ENCODE data around the gene PIK3R5. TPM values are rescaled to one million over a fixed set of nuclear protein-coding genes. Genes with fewer than 3 reads are reported as not detected.

The PIK3R5 gene
- total and polyA plus RNA-seq, 2 donors (not counting 1 experiment from before 2014, with no cell fraction given): 63.1 to 70.0 TPM

DNA sequence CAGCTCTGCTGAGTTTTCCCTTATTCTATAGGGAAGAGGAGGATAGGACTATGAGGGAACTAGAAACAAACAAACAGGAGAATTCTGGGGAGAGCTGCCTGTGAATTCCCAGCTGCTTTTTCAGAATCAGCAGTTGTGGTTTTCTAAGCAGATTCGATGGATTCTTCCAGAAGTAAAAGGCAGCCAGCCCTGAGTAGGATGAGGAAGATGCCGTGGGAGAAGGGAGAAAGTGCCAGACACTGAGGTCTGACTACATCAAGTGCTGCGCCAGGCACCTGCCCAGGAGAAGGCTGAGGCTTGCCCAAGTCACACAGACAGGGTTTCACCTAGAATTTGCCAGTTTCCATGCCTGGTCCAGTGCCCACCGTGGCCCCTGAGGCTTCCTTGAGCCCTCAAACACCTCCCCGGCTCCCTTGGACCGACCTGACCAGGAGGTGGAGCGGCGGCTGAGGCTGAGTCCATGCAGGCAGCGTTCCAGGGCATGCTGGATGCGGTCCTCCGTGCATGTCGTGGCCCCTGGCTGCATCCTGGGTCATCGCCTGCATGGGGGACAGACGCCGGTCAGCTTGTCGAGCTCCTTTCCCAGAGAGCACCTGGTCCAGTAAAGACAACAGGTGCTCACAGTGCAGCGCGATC, 54.4 kb downstream of the PIK3R5 start:
- Histone ChIP-seq H3K27me3 (replicated peaks in 1 of 4; ENCODE audit: control extremely low read depth in 1 of 4, control insufficient read depth in 3 of 4, insufficient read depth in 4 of 4, low read length in 3 of 4) (no peaks in the 10 kb centered on the region), H4K20me1 (ENCODE audit: control insufficient read depth, insufficient read depth, low read length, poor library complexity, severe bottlenecking) (peaks cover 46% of the 10 kb centered on the region), H3K4me2 (replicated peaks; ENCODE audit: low read depth, low read length, poor library complexity, severe bottlenecking) (no peak overlapping the region), H2AFZ (ENCODE audit: insufficient read depth, low read depth, low read length, poor library complexity, severe bottlenecking) (no peak overlapping the region), H3K9ac (ENCODE audit: low read length) (no peak overlapping the region), H3K79me2 (ENCODE audit: control insufficient read depth, insufficient read depth, low read length) (peaks cover 28% of the 10 kb centered on the region), H3K9me3 (ENCODE audit: control extremely low read depth in 1 of 3, control insufficient read depth in 2 of 3, insufficient read depth in 1 of 3, low read length in 2 of 3) (no peaks in the 10 kb centered on the region), H3K4me3 (ENCODE audit: control extremely low read depth in 1 of 5, extremely low read depth in 1 of 5, insufficient read depth in 1 of 5, low read depth in 2 of 5, low read length in 4 of 5) (no peak overlapping the region), H3K4me1 (ENCODE audit: control insufficient read depth in 2 of 2, insufficient read depth in 2 of 2, low read length in 2 of 2) (peaks cover 20 to 48% of the 10 kb centered on the region in 2 donors), H3K27ac (ENCODE audit: low read length in 2 of 2) (no peak overlapping the region), H3K36me3 (replicated peaks in 1 of 2; ENCODE audit: control extremely low read depth in 1 of 2, control insufficient read depth in 1 of 2, extremely low read depth in 1 of 2, insufficient read depth in 2 of 2, low read length in 1 of 2) (peaks cover 0 to 44% of the 10 kb centered on the region in 2 experiments)
- TF ChIP-seq EZH2 (IDR thresholded peaks at IDR 0.05; ENCODE audit: borderline replicate concordance, insufficient read depth, low read depth, low read length, poor library complexity, severe bottlenecking): no peak
- TF ChIP-seq, protein P1, sequence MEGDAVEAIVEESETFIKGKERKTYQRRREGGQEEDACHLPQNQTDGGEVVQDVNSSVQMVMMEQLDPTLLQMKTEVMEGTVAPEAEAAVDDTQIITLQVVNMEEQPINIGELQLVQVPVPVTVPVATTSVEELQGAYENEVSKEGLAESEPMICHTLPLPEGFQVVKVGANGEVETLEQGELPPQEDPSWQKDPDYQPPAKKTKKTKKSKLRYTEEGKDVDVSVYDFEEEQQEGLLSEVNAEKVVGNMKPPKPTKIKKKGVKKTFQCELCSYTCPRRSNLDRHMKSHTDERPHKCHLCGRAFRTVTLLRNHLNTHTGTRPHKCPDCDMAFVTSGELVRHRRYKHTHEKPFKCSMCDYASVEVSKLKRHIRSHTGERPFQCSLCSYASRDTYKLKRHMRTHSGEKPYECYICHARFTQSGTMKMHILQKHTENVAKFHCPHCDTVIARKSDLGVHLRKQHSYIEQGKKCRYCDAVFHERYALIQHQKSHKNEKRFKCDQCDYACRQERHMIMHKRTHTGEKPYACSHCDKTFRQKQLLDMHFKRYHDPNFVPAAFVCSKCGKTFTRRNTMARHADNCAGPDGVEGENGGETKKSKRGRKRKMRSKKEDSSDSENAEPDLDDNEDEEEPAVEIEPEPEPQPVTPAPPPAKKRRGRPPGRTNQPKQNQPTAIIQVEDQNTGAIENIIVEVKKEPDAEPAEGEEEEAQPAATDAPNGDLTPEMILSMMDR (IDR thresholded peaks at IDR 0.05): no peak
- ChIA-PET POLR2A (no interaction called here), CTCF (interaction anchor here (1.0 to 3.6 kb wide), 5 partner anchors 10 to 125 kb away, joined by 3 to 15 read pairs (median 5); partner anchors contain the start of gene PIK3R5)
- WGBS (ENCODE audit: insufficient coverage): 92% methylated on average over 18 of the region's 18 CpGs
- Mint-ChIP-seq H3K4me3 (peak overlapping the region; percentile 67), H3K27me3 (no peaks in the 10 kb centered on the region), H3K9me3 (ENCODE audit: insufficient read depth) (no peaks in the 10 kb centered on the region), H3K27ac (no peak overlapping the region), H3K4me1 (peaks cover 47% of the 10 kb centered on the region)
- intact Hi-C loops (cut with micrococcal nuclease): no loop called here
- DNase-seq (no peak), ATAC-seq (ENCODE audit: low read depth) (no peak)

DNA sequence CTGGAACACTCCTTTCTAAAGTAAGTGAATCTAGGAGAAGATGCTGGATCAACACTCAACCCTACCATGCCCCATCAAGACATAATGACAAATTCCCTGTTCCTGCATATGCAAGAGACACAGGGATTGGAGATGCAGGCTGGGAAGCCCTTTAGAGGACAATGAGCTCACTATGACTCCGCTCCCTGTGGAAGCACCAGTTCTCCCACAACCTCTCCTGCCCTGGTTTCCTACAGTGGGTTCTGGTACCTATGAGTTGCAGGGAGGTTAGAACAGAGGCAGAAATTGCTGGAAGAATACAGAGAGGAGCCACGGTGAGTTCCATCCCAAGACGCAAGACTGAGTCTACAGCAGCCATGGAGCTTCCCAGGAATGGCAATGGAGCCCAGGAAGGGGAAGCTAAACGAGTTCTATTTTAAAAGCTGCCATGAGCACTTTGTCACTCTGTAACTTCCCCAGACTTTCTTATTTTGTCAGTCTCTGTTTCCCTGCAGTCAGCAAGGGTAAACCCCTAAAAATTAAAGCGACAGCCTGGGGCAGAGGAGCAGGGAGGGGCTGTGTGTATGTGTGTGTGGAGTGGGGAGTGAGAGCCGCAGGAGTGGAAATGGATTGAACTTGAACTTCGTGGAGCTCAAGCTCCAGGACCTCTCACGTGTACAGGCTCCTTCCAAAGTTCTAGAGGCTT, 55.8 kb downstream of the PIK3R5 start:
- H3K4me3 Mint-ChIP-seq: no peak overlapping the region

More for the DNA sequence above, 55.8 kb downstream of the PIK3R5 start:
- Mint-ChIP-seq H3K9me3 (ENCODE audit: insufficient read depth) (no peaks in the 10 kb centered on the region), H3K27me3 (no peaks in the 10 kb centered on the region), H3K27ac (no peak overlapping the region), H3K4me1 (peaks cover 39% of the 10 kb centered on the region)
- Histone ChIP-seq H2AFZ (ENCODE audit: insufficient read depth, low read depth, low read length, poor library complexity, severe bottlenecking) (no peak overlapping the region), H3K4me2 (replicated peaks; ENCODE audit: low read depth, low read length, poor library complexity, severe bottlenecking) (no peak overlapping the region), H3K27me3 (replicated peaks in 1 of 4; ENCODE audit: control extremely low read depth in 1 of 4, control insufficient read depth in 3 of 4, insufficient read depth in 4 of 4, low read length in 3 of 4) (no peaks in the 10 kb centered on the region), H3K4me3 (ENCODE audit: control extremely low read depth in 1 of 5, extremely low read depth in 1 of 5, insufficient read depth in 1 of 5, low read depth in 2 of 5, low read length in 4 of 5) (no peak overlapping the region), H3K9ac (ENCODE audit: low read length) (no peak overlapping the region), H4K20me1 (ENCODE audit: control insufficient read depth, insufficient read depth, low read length, poor library complexity, severe bottlenecking) (peaks cover 43% of the 10 kb centered on the region), H3K36me3 (replicated peaks in 1 of 2; ENCODE audit: control extremely low read depth in 1 of 2, control insufficient read depth in 1 of 2, extremely low read depth in 1 of 2, insufficient read depth in 2 of 2, low read length in 1 of 2) (peaks cover 0 to 56% of the 10 kb centered on the region in 2 experiments), H3K79me2 (ENCODE audit: control insufficient read depth, insufficient read depth, low read length) (peaks cover 28% of the 10 kb centered on the region), H3K9me3 (ENCODE audit: control extremely low read depth in 1 of 3, control insufficient read depth in 2 of 3, insufficient read depth in 1 of 3, low read length in 2 of 3) (no peaks in the 10 kb centered on the region), H3K4me1 (ENCODE audit: control insufficient read depth in 2 of 2, insufficient read depth in 2 of 2, low read length in 2 of 2) (peaks cover 20 to 40% of the 10 kb centered on the region in 2 donors), H3K27ac (ENCODE audit: low read length in 2 of 2) (no peak overlapping the region)
- ChIA-PET POLR2A (no interaction called here), CTCF (interaction anchor here (1.4 to 3.6 kb wide), 2 partner anchors 9 to 14 kb away, joined by 7 to 15 read pairs; no protein-coding TSS in a partner anchor)
- DNase-seq: no peak
- TF ChIP-seq, protein P1 (IDR thresholded peaks at IDR 0.05): no peak
- no peak for TF ChIP-seq EZH2 (IDR thresholded peaks at IDR 0.05; ENCODE audit: borderline replicate concordance, insufficient read depth, low read depth, low read length, poor library complexity, severe bottlenecking)
- no peak for ATAC-seq (ENCODE audit: low read depth)
- intact Hi-C loops (cut with micrococcal nuclease): no loop called here
- 53% methylated on average over 6 of the region's 8 CpGs for WGBS (ENCODE audit: insufficient coverage)

All from B cell (primary cell).